ENCODE measurements around the gene HOXA9. TPM values are rescaled to one million over a fixed set of nuclear protein-coding genes. Genes with fewer than 3 reads are reported as not detected.

HOXA9 gene
- polyA plus RNA-seq, 1 donor (not counting 4 experiments of a cell fraction or from before 2014, with no cell fraction given): 28.1 TPM

GRCh38 chr7:27208998-27209397 lies 43.7 kb upstream of the HOXA9 start:
- Histone ChIP-seq H4K20me1 (ENCODE audit: control insufficient read depth, extremely low read depth, insufficient read depth, low read length) (peaks cover 18% of the 10 kb centered on the region), H3K27ac (ENCODE audit: control insufficient read depth, insufficient read depth, low read length) (no peak overlapping the region), H3K4me3 (ENCODE audit: control insufficient read depth in 2 of 3, extremely low read depth in 1 of 3, insufficient read depth in 2 of 3, low read depth in 1 of 3, low read length in 3 of 3) (no peak overlapping the region), H2AFZ (ENCODE audit: control insufficient read depth, low read length) (no peak overlapping the region), H3K27me3 (ENCODE audit: control insufficient read depth, extremely low read depth, insufficient read depth, low read length) (peaks cover 93% of the 10 kb centered on the region), H3K9ac (ENCODE audit: control insufficient read depth, extremely low read depth, insufficient read depth, low read length) (no peak overlapping the region), H3K9me1 (ENCODE audit: control insufficient read depth, extremely low read depth, insufficient read depth, low read length) (no peaks in the 10 kb centered on the region), H3K4me1 (ENCODE audit: control insufficient read depth, extremely low read depth, insufficient read depth, low read length) (peaks cover 5% of the 10 kb centered on the region), H3K4me2 (ENCODE audit: control insufficient read depth, extremely low read depth, insufficient read depth, low read depth, low read length) (no peak overlapping the region), H3K9me3 (ENCODE audit: control insufficient read depth, low read depth, low read length) (no peaks in the 10 kb centered on the region), H3K79me2 (ENCODE audit: control insufficient read depth, insufficient read depth, low read length) (no peaks in the 10 kb centered on the region), H3K36me3 (ENCODE audit: control insufficient read depth in 2 of 2, extremely low read depth in 1 of 2, insufficient read depth in 2 of 2, low read length in 2 of 2) (no peaks in the 10 kb centered on the region)
- dilution Hi-C loops (cut with MboI; ENCODE audit: extremely low pct_ligation_motif_present, low sequenced_read_pairs): loop anchor here (25.0 kb wide), 1 partner anchor 378 kb away; no protein-coding TSS in a partner anchor
- DNase-seq (ENCODE audit: low read depth, low spot score) (no peak), FAIRE-seq (no peak)
- TF ChIP-seq EZH2 (IDR thresholded peaks at IDR 0.05; ENCODE audit: low read length): no peak
- TF ChIP-seq CTCF (optimal IDR thresholded peaks at IDR 0.05 in 1 of 3, IDR thresholded peaks at IDR 0.05 in 1 of 3, conservative IDR thresholded peaks at IDR 0.05 in 1 of 3; ENCODE audit: extremely low read depth in 1 of 3, insufficient read depth in 2 of 3, low read length in 3 of 3): no peak

GRCh38 chr7:27207348-27207985 lies 42.1 kb upstream of the HOXA9 start:
- H3K79me2 ChIP-seq (ENCODE audit: control insufficient read depth, insufficient read depth, low read length): no peaks in the 10 kb centered on the region
- no peak overlapping the region for H3K9ac ChIP-seq (ENCODE audit: control insufficient read depth, extremely low read depth, insufficient read depth, low read length)
- no peak for TF ChIP-seq EZH2 (IDR thresholded peaks at IDR 0.05; ENCODE audit: low read length)
- TF ChIP-seq CTCF (optimal IDR thresholded peaks at IDR 0.05 in 1 of 3, IDR thresholded peaks at IDR 0.05 in 1 of 3, conservative IDR thresholded peaks at IDR 0.05 in 1 of 3; ENCODE audit: extremely low read depth in 1 of 3, insufficient read depth in 2 of 3, low read length in 3 of 3): no peak
- DNase-seq (ENCODE audit: low read depth, low spot score): no peak
- H3K9me1 ChIP-seq (ENCODE audit: control insufficient read depth, extremely low read depth, insufficient read depth, low read length): no peaks in the 10 kb centered on the region
- dilution Hi-C loops (cut with MboI; ENCODE audit: extremely low pct_ligation_motif_present, low sequenced_read_pairs): loop anchor here (25.0 kb wide), 1 partner anchor 380 kb away; no protein-coding TSS in a partner anchor
- no peak for FAIRE-seq
- H3K4me1 ChIP-seq (ENCODE audit: control insufficient read depth, extremely low read depth, insufficient read depth, low read length): peaks cover 5% of the 10 kb centered on the region
- H4K20me1 ChIP-seq (ENCODE audit: control insufficient read depth, extremely low read depth, insufficient read depth, low read length): peaks cover 16% of the 10 kb centered on the region
- no peaks in the 10 kb centered on the region for H3K9me3 ChIP-seq (ENCODE audit: control insufficient read depth, low read depth, low read length)
- no peaks in the 10 kb centered on the region for H3K36me3 ChIP-seq (ENCODE audit: control insufficient read depth in 2 of 2, extremely low read depth in 1 of 2, insufficient read depth in 2 of 2, low read length in 2 of 2)
- H2AFZ ChIP-seq (ENCODE audit: control insufficient read depth, low read length): no peak overlapping the region
- H3K27ac ChIP-seq (ENCODE audit: control insufficient read depth, insufficient read depth, low read length): no peak overlapping the region
- no peak overlapping the region for H3K4me3 ChIP-seq (ENCODE audit: control insufficient read depth in 2 of 3, extremely low read depth in 1 of 3, insufficient read depth in 2 of 3, low read depth in 1 of 3, low read length in 3 of 3)
- peaks cover 93% of the 10 kb centered on the region for H3K27me3 ChIP-seq (ENCODE audit: control insufficient read depth, extremely low read depth, insufficient read depth, low read length)
- no peak overlapping the region for H3K4me2 ChIP-seq (ENCODE audit: control insufficient read depth, extremely low read depth, insufficient read depth, low read depth, low read length)

Measured in keratinocyte (primary cell).